ENCODE measurements around the gene RAB43. TPM values are rescaled to one million over a fixed set of nuclear protein-coding genes. Genes with fewer than 3 reads are reported as not detected.

The RAB43 gene
- total RNA-seq, 1 donor from 2014 or later = 11.4 TPM

- Mint-ChIP-seq H3K27ac (ENCODE audit: unreplicated experiment) (no peak overlapping the region), H3K36me3 (ENCODE audit: low read depth) (peaks cover 3% of the 10 kb centered on the region), H3K4me1 (no peaks in the 10 kb centered on the region), H3K27me3 (ENCODE audit: low read depth) (no peaks in the 10 kb centered on the region), H3K9me3 (no peaks in the 10 kb centered on the region), H3K4me3 (no peak overlapping the region)
- TF ChIP-seq CTCF (conservative IDR thresholded peaks at IDR 0.05) = no peak
- no peak for DNase-seq (ENCODE audit: low read depth, low spot score)
These were observed 10.7 kb upstream of the RAB43 start for GRCh38 chr3:129132097-129132866.

GRCh38 chr3:129131465-129132088, 10.0 kb upstream of the RAB43 start:
- no peak overlapping the region for H3K27ac Mint-ChIP-seq (ENCODE audit: unreplicated experiment)
- H3K27me3 Mint-ChIP-seq (ENCODE audit: low read depth) = no peaks in the 10 kb centered on the region
- TF ChIP-seq CTCF (conservative IDR thresholded peaks at IDR 0.05) = no peak
- no peak for DNase-seq (ENCODE audit: low read depth, low spot score)
- H3K36me3 Mint-ChIP-seq (ENCODE audit: low read depth) = peaks cover 3% of the 10 kb centered on the region
- no peak overlapping the region for H3K4me3 Mint-ChIP-seq
- H3K4me1 Mint-ChIP-seq = no peaks in the 10 kb centered on the region
- H3K9me3 Mint-ChIP-seq = no peaks in the 10 kb centered on the region

- Mint-ChIP-seq H3K9me3 (no peaks in the 10 kb centered on the region), H3K27ac (ENCODE audit: unreplicated experiment) (no peak overlapping the region), H3K4me1 (no peaks in the 10 kb centered on the region), H3K27me3 (ENCODE audit: low read depth) (no peaks in the 10 kb centered on the region), H3K36me3 (ENCODE audit: low read depth) (peaks cover 3% of the 10 kb centered on the region), H3K4me3 (no peak overlapping the region)
- TF ChIP-seq CTCF (conservative IDR thresholded peaks at IDR 0.05) = no peak
- DNase-seq (ENCODE audit: low read depth, low spot score) = no peak
These were observed 8.7 kb upstream of the RAB43 start for GRCh38 chr3:129130291-129130813.

GRCh38 chr3:129128357-129129155, 7.0 kb upstream of the RAB43 start:
- H3K27me3 Mint-ChIP-seq (ENCODE audit: low read depth) = no peaks in the 10 kb centered on the region
- no peaks in the 10 kb centered on the region for H3K36me3 Mint-ChIP-seq (ENCODE audit: low read depth)
- H3K9me3 Mint-ChIP-seq = no peaks in the 10 kb centered on the region
- no peak for TF ChIP-seq CTCF (conservative IDR thresholded peaks at IDR 0.05)
- DNase-seq (ENCODE audit: low read depth, low spot score) = no peak
- H3K27ac Mint-ChIP-seq (ENCODE audit: unreplicated experiment) = no peak overlapping the region
- H3K4me1 Mint-ChIP-seq = no peaks in the 10 kb centered on the region
- H3K4me3 Mint-ChIP-seq = no peak overlapping the region

GRCh38 chr3:129126726-129127280, 5.2 kb upstream of the RAB43 start:
- H3K4me3 Mint-ChIP-seq = peak overlapping the region; percentile 1
- TF ChIP-seq CTCF (conservative IDR thresholded peaks at IDR 0.05) = no peak

More at GRCh38 chr3:129126726-129127280, 5.2 kb upstream of the RAB43 start:
- Mint-ChIP-seq H3K36me3 (ENCODE audit: low read depth) (no peaks in the 10 kb centered on the region), H3K9me3 (no peaks in the 10 kb centered on the region), H3K4me1 (peaks cover 4% of the 10 kb centered on the region), H3K27ac (ENCODE audit: unreplicated experiment) (no peak overlapping the region), H3K27me3 (ENCODE audit: low read depth) (no peaks in the 10 kb centered on the region)
- DNase-seq (ENCODE audit: low read depth, low spot score) = no peak

All from neural crest cell (in vitro differentiated cells).